Measurements from ENCODE around the gene DGKD.

The DGKD gene

DNA sequence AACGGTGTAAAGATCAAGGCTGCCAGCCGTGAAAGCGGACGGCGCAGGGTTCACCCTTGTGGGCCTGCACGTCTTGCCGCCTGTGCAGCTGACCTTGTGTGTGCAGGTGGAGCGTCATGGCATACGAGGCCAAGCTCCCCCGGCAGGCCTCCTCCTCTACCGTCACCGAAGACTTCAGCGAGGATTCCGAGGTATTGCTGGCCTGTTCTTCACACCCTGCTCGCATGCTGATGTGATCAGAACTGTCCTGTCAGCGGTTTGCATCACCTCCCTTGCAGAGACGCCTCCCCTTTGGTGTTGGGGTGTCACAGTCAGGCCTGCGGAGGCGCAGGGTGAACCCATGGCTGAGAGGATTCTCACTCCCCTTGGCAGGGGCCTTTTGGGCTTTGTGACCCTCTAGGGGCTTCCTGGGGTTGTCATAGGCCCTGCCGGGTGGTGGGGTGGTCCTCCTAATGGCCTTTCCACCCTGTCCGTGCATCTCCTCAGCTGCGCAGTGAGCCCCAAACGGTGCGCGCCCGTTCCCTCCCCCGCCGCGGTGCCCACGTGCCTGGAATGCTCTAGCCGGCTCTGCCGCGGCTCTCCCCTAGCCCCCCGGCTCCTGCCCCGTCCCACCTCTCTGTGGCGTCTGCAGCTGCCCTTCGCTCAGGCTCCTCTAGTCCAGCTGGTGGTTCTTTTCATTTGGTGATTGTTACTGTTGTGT lies 92.5 kb downstream of the DGKD start:
- DNase-seq (ENCODE audit: low spot score): no peak

DNA sequence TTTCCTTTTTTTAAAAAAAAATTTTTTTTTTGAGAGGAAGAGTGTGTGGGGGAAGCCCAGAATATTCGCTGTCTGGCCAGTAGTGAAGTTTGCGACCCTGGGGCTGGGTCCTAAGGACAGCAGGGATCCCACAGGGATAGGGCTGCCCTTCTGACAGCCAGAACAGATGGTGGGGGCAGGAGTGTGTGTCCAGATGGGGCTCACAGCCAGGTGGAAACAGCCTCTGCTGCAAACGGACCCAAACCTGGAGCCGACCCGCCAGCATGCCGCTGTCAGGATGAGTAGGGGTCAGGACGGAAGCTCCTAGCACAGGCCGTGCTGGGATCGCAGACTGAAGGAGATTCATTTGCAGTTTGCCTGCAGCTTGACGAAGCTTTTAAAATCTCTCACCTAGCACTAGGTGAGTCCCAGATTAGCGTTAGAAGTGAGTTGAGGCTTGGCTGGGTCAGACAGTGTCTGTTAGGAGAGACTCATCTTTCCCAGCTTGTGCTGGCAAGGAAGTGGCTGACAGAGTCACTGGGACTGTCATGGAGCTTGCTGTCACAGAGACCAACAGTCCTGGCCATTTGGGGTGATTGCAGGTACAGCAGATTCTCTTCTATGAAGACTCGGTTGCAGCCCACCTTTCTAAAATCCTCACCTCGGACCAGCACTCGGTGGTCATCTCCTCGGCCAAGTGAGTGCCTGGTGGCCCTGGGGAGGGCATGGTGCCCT lies 93.4 kb downstream of the DGKD start:
- no peak for DNase-seq (ENCODE audit: low spot score)

DNA sequence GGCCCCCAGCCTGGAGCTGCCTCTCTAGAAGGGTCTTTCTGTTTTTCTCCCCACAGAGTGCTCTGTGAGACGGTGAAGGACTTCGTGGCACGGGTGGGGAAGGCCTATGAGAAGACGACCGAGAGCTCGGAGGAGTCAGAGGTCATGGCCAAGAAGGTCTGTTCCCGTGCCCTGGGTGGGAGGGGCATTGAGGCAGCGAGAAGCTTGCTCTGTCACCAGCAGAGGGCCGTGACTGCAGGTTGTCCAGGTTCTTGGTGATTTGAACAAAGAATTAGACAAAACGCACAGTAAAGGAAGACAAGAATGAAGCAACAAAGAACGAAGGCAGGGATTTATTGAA lies 93.9 kb downstream of the DGKD start:
- DNase-seq (ENCODE audit: low spot score): no peak

DNA sequence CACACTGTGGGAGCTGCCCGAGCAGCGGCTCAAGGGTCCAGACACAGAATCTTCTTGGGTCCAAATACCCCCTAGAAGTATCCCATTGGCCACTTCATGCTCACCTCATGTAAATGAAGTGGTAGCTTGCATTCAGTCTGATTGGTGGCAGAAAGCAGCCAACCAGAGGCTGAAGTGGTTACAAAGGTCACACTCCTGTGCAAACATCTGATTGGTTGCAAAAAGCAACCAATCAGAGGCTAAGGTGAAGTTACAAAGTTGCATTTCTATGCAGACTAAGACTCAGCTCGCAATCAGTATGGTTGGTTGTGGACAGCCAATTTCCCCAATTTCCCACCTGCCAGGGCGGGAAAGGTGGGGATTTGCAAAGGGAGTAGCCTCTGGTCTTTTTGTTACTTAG lies 94.3 kb downstream of the DGKD start:
- DNase-seq (ENCODE audit: low spot score): no peak

DNA sequence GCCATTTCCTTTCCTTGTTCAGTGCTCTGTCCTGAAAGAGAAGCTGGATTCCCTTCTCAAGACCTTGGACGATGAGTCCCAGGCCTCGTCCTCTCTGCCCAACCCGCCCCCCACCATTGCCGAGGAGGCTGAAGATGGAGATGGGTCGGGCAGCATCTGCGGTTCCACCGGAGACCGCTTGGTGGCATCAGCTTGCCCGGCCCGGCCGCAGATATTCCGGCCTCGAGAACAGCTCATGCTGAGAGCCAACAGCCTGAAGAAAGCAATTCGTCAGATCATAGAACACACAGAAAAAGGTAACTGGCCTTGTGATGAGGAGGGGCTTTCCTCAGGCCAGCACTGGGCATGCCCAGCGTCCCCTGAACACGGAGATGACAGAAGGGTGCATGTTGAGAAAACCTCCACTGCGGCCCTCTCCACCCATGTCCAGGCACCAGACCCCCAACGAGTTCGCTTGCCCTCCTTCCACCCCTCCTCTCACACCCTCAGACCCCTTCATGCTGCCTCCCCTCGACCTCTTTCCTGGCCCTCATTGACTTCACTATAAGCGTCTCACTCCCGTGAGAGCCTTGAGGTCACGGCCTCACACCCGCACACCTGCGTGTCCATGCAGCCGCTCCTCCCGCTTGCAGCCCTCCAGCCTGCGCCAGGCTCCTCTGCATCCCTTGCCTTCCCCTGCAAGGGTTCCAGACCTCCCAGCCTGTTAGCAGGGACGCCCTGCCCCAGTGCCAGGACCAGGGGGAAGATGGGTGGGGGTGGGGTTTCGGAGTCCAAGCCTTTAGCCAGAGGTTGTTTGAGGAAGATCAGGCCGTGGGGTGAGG lies 95.0 kb downstream of the DGKD start:
- peak; percentile 65 for DNase-seq (ENCODE audit: low spot score)

DNA sequence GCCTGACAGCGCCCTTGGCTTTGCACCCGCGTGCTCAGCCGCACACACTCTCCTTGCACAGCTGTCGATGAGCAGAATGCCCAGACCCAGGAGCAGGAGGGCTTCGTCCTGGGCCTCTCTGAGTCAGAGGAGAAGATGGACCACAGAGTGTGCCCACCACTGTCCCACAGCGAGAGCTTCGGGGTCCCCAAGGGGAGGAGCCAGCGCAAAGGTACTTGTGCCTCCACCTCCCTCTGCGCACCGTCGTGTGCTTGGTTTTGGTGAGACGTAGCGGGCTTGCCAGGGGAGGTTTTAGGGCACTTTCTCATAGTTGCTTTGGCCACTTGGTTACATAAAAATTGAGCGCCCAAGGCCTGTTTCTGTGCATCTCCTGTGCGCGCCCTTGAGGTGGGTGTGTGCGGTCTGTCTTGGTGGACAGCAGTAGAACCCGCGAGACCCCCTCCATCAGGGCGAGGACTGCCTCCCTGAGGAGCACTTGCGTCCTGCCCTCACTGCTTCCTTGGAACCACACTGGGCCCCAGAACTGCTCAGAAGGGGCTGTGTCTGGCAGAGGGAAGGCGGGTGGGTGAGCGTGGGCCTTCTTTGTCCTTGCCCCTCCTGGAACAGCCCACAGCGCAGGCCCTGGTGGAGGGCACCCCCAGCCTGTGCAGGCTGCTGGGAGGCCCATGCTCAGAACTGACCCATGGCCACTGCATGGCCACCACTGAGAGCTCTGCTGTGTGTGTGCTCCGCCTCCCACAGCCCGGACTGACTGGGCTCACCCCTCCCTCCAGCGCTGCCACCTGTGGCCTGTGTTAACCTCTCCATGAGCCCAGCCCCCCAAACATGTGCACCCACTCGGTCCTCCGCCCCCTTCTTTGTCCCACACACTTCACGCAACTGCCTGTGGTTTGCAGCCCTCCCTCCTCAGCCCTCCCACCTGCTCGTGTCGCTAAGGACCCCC lies 95.9 kb downstream of the DGKD start:
- no peak for DNase-seq (ENCODE audit: low spot score)

DNA sequence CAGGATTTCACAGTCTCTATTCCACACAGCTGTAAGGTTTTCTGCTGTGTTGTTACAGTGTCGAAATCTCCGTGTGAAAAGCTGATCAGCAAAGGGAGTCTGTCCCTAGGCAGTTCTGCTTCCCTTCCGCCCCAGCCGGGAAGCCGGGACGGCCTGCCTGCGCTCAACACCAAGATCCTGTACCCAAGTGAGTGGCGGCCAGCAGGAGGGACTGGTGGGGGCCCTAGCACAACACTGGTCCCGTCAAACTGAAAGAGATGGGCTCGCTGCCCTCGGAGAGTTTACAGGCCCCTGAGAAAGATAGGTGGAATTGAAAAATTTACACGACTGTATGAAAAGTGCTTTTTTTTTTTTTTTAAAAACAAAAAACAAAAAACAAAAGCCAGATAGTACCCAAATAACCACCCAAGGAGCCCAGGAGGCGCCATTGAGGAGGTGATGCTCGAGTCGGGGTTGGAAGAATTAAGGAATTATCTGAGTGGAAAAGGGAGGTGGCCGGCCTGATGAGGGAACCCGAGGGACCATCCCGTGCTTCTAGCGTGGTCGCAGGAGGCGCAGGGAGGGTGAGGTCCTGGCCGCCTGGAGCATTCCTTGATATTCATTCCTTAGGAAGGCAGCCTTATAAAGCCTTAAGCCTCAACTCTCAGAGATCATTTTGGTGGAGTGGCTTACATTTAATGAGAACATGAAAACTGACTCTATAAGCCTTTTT lies 96.7 kb downstream of the DGKD start:
- no peak for DNase-seq (ENCODE audit: low spot score)

DNA sequence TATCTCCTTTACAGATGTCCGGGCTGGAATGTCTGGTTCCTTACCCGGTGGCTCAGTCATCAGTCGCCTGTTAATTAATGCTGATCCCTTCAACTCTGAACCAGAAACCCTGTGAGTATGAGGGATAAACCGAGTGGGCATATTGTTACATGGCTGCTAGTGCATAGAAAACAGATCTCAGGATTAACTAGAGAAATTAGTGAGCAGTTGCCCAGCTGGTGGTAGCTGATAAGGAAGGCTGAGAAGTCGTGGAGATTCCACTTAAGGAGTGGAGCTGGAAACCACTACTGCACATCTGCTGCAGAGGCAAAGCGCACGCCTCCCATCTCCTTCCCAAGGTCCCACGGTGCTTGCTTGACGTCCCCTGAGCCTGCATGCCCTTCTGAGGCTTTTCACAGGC lies 97.7 kb downstream of the DGKD start:
- DNase-seq (ENCODE audit: low spot score): no peak

DNA sequence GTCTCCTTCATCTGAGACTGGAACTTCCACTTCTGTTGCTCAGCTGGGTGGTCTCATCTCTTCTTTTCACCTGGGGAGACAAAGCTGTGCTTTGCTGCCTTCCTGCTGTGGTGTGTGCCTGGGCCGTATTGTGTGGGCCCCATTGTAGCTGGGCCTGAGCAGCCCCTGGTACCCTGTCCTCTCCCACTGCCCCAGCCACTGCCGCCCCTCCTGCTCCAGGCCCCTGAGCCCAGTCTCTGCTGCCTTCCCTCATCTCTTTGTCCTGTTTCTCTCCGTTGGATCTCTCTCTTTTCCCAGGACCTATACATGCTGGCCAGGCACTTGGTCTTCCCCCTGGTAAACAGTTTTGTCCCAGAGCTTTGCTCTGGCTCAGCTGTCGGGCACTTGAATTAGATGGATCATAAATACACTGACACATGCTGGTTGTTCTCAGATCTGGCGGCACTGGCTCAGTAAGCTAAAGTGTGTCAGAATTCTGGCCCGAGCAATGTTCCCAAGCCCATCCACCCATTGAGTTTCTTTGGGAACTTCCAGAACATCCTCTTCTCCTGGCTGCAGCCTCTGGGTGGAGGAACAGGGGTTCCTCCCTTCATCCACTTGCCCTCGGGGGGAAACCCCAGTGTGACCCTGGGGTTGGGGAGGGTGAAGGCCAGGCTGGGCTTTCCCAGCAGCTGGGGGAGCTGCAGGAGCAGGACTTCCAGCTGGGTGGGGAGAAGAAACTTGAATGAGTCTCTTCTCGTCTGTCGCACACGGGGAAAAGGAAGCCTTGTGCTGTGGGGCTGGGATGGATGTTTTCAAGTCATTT lies 99.0 kb downstream of the DGKD start:
- no peak for DNase-seq (ENCODE audit: low spot score)

DNA sequence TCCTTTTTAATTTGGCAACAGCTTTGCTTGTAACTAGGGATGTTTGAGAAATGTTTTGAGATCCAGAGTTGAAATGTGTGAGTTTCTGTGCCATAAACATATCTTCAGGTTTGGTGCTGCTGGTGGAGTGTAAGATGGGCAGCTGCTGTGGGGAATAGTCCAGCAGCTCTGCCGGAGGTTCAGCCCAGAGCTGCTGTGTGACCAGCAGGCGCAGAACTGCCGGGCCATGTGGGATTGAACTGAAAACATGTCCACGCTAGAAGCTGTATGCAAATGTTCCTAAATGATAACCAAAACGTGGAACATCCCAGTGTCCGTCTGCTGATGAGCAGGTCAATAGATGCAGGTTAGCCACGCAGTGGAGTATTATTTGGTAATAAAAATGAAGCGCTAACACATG lies 99.6 kb downstream of the DGKD start:
- DNase-seq (ENCODE audit: low spot score): no peak

DNA sequence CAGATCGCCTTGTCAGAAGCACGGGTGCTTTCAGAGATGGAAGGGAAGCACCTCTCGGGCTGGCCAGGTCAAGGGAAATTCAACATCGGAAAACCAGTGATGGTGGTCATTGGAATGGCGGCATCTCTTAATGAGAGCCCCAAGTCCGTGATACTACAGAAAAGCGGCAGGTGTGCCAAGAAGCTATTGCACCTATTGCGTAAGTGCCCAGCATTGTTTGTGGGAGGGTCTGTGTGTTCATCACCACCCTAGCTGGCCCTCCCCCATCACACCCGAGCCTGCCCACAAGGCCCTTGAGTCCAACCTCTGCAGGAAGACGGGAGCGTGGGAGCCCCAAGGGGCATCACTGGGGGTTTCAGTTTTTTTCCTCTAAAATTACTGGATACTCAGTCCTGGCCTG lies 100.7 kb downstream of the DGKD start:
- no peak for DNase-seq (ENCODE audit: low spot score)

DNA sequence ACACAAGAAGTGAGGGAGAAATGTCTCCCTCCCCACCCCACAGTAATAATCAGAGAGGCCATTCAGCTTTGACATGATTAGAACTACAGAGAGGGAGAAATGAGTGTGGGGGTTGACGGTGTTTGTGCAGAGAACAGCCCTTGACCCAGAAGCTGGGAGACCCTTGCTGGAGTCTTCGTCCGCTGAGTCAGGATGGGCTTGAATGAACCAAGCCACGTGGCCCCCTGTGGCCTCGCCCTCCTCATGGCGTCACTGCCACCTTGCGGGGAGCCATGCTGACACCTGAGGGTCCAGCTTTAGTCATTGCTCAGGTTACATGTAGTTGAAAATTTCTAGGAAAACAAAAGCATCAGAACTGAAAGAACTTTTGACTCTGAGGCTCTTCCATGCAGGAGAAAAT lies 101.2 kb downstream of the DGKD start:
- DNase-seq (ENCODE audit: low spot score): no peak

DNA sequence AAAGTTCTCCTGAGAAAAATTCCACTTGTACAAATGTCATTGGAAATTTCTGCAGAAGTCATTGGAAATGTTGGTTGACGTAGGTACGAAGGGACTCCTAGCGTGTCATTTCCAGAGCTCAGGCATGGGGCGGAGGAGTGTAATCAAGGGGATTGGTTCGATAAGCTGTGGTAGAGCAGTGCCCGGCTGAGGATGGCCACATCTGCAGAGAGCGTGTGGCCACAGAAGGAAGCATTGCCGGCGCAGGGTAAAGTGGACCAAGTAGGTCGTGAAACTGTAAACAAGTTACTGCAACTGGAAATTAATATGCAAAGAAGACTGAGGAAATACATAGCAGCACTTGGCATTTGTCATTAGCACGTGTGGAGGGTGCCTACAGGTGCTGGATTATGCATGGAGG lies 101.8 kb downstream of the DGKD start:
- DNase-seq (ENCODE audit: low spot score): no peak

DNA sequence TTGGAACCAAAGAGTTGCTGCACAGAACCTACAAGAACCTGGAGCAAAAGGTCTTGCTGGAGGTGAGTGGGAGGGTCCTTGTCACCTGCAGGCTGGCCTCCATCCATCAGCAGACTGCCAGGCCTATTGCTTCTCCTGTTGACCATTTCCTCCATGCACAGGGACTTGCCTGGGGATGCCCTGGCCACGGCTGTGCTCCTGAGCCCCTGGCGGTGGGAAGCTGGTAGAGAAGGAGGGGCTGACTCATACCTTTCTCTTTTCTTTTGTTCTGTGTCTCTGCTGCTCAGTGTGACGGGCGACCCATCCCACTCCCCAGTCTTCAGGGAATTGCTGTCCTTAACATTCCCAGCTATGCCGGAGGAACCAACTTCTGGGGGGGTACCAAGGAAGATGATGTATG lies 102.6 kb downstream of the DGKD start:
- DNase-seq (ENCODE audit: low spot score): no peak

DNA sequence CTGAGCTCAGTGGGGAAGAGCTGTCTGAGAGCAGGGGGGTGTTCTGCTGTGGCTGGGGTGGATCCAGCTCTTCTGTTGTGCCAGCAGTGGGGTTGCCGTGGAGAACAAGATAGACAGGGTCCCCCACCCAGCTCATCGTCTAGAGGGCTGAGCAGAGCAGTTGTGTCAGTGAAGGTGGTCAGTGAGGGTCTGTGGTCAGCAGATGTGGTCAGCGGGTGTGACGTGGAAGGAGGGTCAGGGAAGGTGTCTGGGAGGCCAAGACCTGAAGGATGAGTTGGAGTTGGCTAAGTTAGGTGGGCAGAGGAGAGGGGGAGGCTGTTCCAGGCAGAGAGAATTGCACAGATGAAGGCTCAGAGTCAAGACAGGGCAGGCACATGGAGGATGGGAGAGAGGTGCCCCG lies 103.1 kb downstream of the DGKD start:
- no peak for DNase-seq (ENCODE audit: low spot score)

DNA sequence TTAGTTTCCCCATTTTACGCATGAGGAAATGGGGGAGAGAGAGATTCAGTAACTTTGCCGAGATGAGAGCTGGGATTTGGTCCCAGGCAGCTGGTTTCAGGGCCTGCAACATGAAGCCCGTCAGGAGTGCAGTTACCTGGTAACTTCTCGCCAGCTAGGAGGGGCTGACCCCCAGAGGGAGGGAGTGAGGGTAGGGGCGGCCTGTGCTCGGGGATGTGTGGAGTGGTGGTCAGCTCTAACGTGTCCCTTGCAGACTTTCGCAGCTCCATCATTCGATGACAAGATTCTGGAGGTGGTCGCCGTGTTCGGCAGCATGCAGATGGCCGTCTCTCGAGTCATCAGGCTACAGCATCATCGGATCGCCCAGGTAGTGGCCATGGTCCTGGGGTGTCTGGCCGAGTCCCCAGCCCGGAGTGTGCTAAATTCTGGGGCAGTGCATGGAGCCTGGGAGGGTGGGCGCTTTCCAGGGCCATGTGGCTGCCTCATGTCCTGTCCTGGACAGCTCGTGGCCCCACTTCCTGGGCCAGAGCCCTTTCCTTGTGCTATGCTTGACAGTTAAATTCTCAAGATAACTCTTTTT lies 103.8 kb downstream of the DGKD start:
- no peak for DNase-seq (ENCODE audit: low spot score)

DNA sequence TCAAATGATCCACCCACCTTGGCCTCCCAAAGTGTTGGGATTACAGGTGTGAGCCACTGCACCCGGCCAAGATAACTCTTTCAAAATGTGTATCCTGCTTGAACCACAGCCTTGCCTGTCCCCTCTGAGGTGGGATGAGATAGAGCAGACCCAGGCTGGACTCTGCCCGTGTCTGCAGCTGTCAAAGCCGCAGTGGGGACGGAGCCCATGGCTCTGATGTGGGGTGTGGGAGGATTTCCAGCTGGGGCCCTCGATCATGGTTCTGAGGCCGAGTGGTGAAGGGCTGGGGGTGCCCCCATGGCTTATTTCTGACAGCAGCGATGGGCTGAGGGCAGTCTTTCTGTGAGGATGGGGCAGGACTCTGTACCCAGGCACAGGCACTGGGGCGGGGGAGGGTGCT lies 104.5 kb downstream of the DGKD start:
- DNase-seq (ENCODE audit: low spot score): no peak

DNA sequence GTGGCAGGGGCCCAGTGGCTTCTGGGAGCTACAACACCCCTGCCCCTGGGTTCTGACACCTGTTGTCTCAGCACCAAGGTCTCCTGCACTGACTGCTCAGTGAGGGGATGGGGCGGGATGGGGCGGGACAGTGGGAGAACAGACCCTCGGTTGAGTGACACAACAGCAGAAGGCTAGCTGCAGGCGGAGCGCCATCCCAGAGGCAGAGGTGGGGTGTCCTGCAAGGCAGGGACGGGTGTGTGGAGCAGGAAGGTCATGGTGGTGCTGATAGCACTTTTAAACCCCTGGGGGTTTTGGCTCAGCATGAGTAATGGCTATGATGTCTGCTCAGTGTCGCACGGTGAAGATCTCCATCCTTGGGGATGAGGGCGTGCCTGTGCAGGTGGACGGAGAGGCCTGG lies 105.1 kb downstream of the DGKD start:
- DNase-seq (ENCODE audit: low spot score): no peak

DNA sequence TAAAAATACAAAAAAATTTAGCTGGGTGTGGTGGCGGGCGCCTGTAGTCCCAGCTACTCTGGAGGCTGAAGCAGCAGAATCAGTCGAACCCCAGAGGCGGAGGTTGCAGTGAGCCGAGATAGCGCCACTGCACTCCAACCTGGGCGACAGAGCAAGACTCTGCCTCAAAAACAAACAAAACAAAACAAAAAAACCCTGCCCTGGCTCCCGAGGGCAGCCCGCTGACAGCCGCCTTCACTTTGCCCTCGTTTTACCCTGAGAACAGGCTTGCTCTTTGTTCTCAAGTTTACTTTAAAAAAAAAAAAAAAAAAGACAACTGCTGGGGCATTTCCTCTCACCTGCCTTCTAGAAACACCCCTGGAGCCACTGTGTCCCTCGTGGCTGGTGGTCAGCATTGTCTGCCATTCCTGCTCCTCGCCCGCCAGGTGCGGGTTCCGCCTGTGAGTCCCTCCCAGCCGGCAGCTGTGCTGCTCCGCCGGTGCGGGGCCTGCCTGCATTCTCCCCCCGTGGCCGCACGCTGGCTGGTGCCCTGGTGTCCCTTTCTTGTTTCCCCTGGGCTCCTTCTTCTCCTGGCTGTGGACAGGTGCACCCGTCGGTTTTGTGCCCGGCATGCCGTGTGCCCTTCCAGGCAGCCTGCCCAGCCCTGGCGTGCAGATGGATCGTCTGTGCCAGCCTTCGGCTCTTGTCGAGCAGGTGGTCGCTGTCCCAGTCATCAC lies 106.6 kb downstream of the DGKD start:
- DNase-seq (ENCODE audit: low spot score): peak; percentile 49

DNA sequence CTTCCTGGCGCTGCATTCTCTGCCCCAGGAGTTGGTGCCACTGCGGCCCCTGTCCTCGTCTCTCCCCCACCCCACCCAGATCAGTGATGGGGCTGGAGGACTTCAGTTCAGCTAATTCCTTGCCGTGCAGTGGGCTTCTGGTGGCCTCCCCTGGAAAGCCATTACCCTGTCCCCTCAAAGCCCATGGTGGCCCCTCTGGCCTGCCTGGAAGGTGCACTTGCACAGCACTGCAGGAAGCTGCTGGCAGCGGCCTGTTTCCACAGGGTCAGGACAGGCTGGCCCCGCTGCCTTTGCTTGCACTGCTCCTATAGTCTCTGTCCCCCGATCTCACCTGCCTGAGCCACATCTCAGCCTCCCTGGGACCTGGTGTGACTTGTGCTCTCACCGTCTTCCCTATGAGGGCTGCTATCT lies 107.2 kb downstream of the DGKD start:
- DNase-seq (ENCODE audit: low spot score): no peak
